ENCODE data around the gene LYPD1.
"Not testable (repeated sequence)": the region's sequence is repeated elsewhere in the genome, so short reads cannot be mapped to it uniquely, and the experiment has no call there.

Gene LYPD1

DNA sequence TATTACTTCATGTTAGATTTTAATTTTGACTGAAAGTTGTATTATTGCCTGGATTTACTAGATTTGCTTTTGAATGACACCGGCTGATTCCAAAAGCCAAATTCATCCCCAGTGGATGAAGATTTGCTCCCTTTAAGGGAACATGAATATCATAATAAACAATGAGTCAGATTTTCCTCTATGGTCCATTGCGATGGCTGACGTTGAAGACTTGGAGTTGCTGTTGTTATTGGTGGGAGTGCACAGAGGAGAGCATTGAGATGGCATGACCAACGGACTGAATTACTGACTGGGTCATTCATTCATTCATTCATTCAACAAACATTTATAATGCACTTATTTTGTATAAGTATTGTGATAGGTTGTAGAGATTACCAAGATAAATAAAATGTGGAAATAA lies 33.4 kb upstream of the LYPD1 start:
- Histone ChIP-seq H4K8ac (ENCODE audit: low read length) (no peak overlapping the region), H3K18ac (ENCODE audit: low read depth in 1 of 2, low read length in 2 of 2) (no peak overlapping the region), H3K9ac (ENCODE audit: low read length) (no peak overlapping the region), H2BK15ac (ENCODE audit: low read depth, poor library complexity, severe bottlenecking) (no peak overlapping the region), H3K79me1 (replicated peaks; ENCODE audit: low read length, poor library complexity, severe bottlenecking) (no peaks in the 10 kb centered on the region), H3K4ac (ENCODE audit: low read depth in 1 of 2, low read length in 2 of 2) (no peak overlapping the region), H3K4me2 (ENCODE audit: low read length, poor library complexity, severe bottlenecking) (no peak overlapping the region), H3K14ac (ENCODE audit: low read length in 2 of 2) (no peak overlapping the region), H3K36me3 (ENCODE audit: control insufficient read depth in 1 of 2, insufficient read depth in 2 of 2, low read depth in 1 of 2, low read length in 2 of 2) (peaks cover 0 to 3% of the 10 kb centered on the region in 2 experiments), H3K23ac (ENCODE audit: low read length in 2 of 2) (no peak overlapping the region), H2BK5ac (ENCODE audit: low read depth, low read length, poor library complexity, severe bottlenecking) (no peak overlapping the region), H2BK120ac (ENCODE audit: low read depth, low read length) (no peak overlapping the region), H2AFZ (ENCODE audit: low read depth, low read length) (no peak overlapping the region), H3K4me1 (ENCODE audit: control insufficient read depth, insufficient read depth, low read depth, low read length) (no peaks in the 10 kb centered on the region), H2AK5ac (ENCODE audit: low read length, severe bottlenecking) (no peak overlapping the region), H3K27me3 (ENCODE audit: control insufficient read depth in 1 of 2, insufficient read depth in 1 of 2, low read length in 2 of 2) (no peaks in the 10 kb centered on the region), H3K27ac (ENCODE audit: low read length, poor library complexity, severe bottlenecking) (no peak overlapping the region), H3K4me3 (ENCODE audit: insufficient read depth in 1 of 2, low read depth in 1 of 2, low read length in 2 of 2) (no peak overlapping the region), H3K9me3 (ENCODE audit: control insufficient read depth, low read length) (no peaks in the 10 kb centered on the region), H4K91ac (ENCODE audit: low read length) (no peak overlapping the region), H2BK12ac (ENCODE audit: low read length in 2 of 2) (no peak overlapping the region)
- WGBS = 100% methylated on average over 2 of the region's 4 CpGs
- DNase-seq = no peak

DNA sequence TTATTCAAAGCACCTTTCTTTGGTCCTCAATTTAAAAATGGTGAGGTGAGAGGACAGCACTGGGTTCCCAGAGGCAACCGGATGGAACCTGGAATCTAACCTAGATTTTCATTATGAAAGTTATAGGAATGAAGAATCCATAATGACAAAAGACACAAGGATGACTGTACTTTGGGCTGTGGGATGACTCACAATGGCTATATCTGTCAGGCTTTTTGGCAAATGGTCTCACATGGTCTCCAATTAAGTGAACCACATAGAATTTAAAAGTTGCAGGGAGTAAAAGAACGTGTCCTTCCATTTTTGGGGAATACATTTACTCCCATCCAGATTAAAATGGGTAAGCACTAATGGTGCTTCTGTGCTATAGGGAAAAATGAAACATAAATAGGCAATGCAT lies 31.8 kb upstream of the LYPD1 start:
- H3K27me3 ChIP-seq (ENCODE audit: control insufficient read depth in 1 of 2, insufficient read depth in 1 of 2, low read length in 2 of 2) = no peaks in the 10 kb centered on the region
- no peak overlapping the region for H3K4me3 ChIP-seq (ENCODE audit: insufficient read depth in 1 of 2, low read depth in 1 of 2, low read length in 2 of 2)

DNA sequence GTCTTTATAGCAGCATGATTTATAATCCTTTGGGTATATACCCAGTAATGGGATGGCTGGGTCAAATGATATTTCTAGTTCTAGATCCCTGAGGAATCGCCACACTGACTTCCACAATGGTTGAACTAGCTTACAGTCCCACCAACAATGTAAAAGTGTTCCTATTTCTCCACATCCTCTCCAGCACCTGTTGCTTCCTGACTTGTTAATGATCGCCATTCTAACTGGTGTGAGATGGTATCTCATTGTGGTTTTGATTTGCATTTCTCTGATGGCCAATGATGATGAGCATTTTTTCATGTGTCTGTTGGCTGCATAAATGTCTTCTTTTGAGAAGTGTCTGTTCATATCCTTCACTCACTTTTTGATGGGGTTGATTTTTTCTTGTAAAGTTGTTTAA lies 29.8 kb upstream of the LYPD1 start:
- not testable (repeated sequence) for H3K4me3 ChIP-seq (ENCODE audit: insufficient read depth in 1 of 2, low read depth in 1 of 2, low read length in 2 of 2); H4K8ac ChIP-seq (ENCODE audit: low read length); H3K4ac ChIP-seq (ENCODE audit: low read depth in 1 of 2, low read length in 2 of 2)

More for the DNA sequence above, 31.8 kb upstream of the LYPD1 start:
- H4K8ac ChIP-seq (ENCODE audit: low read length) = no peak overlapping the region
- no peak overlapping the region for H2BK15ac ChIP-seq (ENCODE audit: low read depth, poor library complexity, severe bottlenecking)
- H3K4ac ChIP-seq (ENCODE audit: low read depth in 1 of 2, low read length in 2 of 2) = no peak overlapping the region
- H3K27ac ChIP-seq (ENCODE audit: low read length, poor library complexity, severe bottlenecking) = no peak overlapping the region
- H3K9me3 ChIP-seq (ENCODE audit: control insufficient read depth, low read length) = no peaks in the 10 kb centered on the region
- no peak overlapping the region for H3K18ac ChIP-seq (ENCODE audit: low read depth in 1 of 2, low read length in 2 of 2)
- no peaks in the 10 kb centered on the region for H3K36me3 ChIP-seq (ENCODE audit: control insufficient read depth in 1 of 2, insufficient read depth in 2 of 2, low read depth in 1 of 2, low read length in 2 of 2)
- H2AFZ ChIP-seq (ENCODE audit: low read depth, low read length) = no peak overlapping the region
- DNase-seq = no peak
- no peaks in the 10 kb centered on the region for H3K79me1 ChIP-seq (replicated peaks; ENCODE audit: low read length, poor library complexity, severe bottlenecking)
- H2BK5ac ChIP-seq (ENCODE audit: low read depth, low read length, poor library complexity, severe bottlenecking) = no peak overlapping the region
- H2BK120ac ChIP-seq (ENCODE audit: low read depth, low read length) = no peak overlapping the region
- WGBS = 94% methylated on average over 2 of the region's 2 CpGs
- no peaks in the 10 kb centered on the region for H3K4me1 ChIP-seq (ENCODE audit: control insufficient read depth, insufficient read depth, low read depth, low read length)
- no peak overlapping the region for H2BK12ac ChIP-seq (ENCODE audit: low read length in 2 of 2)
- H4K91ac ChIP-seq (ENCODE audit: low read length) = no peak overlapping the region
- no peak overlapping the region for H3K9ac ChIP-seq (ENCODE audit: low read length)
- no peak overlapping the region for H2AK5ac ChIP-seq (ENCODE audit: low read length, severe bottlenecking)
- no peak overlapping the region for H3K23ac ChIP-seq (ENCODE audit: low read length in 2 of 2)
- no peak overlapping the region for H3K4me2 ChIP-seq (ENCODE audit: low read length, poor library complexity, severe bottlenecking)
- no peak overlapping the region for H3K14ac ChIP-seq (ENCODE audit: low read length in 2 of 2)

DNA sequence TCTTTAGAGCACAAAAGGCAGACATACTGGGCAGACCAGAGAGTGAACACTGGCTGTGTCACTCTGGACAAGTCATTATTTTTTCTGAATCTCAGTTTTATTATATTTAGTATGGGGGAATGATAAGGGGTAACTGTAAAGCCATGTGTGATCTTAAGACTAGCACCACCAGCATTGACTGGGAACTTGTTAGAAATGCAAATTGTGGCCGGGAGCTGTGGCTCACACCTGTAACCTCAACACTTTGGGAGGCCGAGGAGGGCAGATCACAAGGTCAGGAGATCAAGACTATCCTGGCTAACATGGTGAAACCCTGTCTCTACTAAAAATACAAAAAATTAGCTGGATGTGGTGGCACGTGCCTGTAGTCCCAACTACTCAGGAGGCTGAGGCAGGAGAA lies 28.3 kb upstream of the LYPD1 start:
- H2BK12ac ChIP-seq (ENCODE audit: low read length in 2 of 2); H3K23ac ChIP-seq (ENCODE audit: low read length in 2 of 2); H3K9me3 ChIP-seq (ENCODE audit: control insufficient read depth, low read length); DNase-seq; H2BK15ac ChIP-seq (ENCODE audit: low read depth, poor library complexity, severe bottlenecking); H4K8ac ChIP-seq (ENCODE audit: low read length); H3K79me1 ChIP-seq (replicated peaks; ENCODE audit: low read length, poor library complexity, severe bottlenecking); H3K4me3 ChIP-seq (ENCODE audit: insufficient read depth in 1 of 2, low read depth in 1 of 2, low read length in 2 of 2); H2AK5ac ChIP-seq (ENCODE audit: low read length, severe bottlenecking); H3K27ac ChIP-seq (ENCODE audit: low read length, poor library complexity, severe bottlenecking); H4K91ac ChIP-seq (ENCODE audit: low read length); H3K36me3 ChIP-seq (ENCODE audit: control insufficient read depth in 1 of 2, insufficient read depth in 2 of 2, low read depth in 1 of 2, low read length in 2 of 2); H3K4me1 ChIP-seq (ENCODE audit: control insufficient read depth, insufficient read depth, low read depth, low read length); H3K27me3 ChIP-seq (ENCODE audit: control insufficient read depth in 1 of 2, insufficient read depth in 1 of 2, low read length in 2 of 2); H3K4ac ChIP-seq (ENCODE audit: low read depth in 1 of 2, low read length in 2 of 2); H2BK120ac ChIP-seq (ENCODE audit: low read depth, low read length); H3K14ac ChIP-seq (ENCODE audit: low read length in 2 of 2); H3K18ac ChIP-seq (ENCODE audit: low read depth in 1 of 2, low read length in 2 of 2); H2AFZ ChIP-seq (ENCODE audit: low read depth, low read length); H2BK5ac ChIP-seq (ENCODE audit: low read depth, low read length, poor library complexity, severe bottlenecking); H3K9ac ChIP-seq (ENCODE audit: low read length); H3K4me2 ChIP-seq (ENCODE audit: low read length, poor library complexity, severe bottlenecking): not testable (repeated sequence)
- WGBS = 52% methylated on average over 3 of the region's 3 CpGs

More for the DNA sequence above, 29.8 kb upstream of the LYPD1 start:
- not testable (repeated sequence) for H3K4me2 ChIP-seq (ENCODE audit: low read length, poor library complexity, severe bottlenecking); H3K36me3 ChIP-seq (ENCODE audit: control insufficient read depth in 1 of 2, insufficient read depth in 2 of 2, low read depth in 1 of 2, low read length in 2 of 2); DNase-seq; H3K9ac ChIP-seq (ENCODE audit: low read length); H2BK120ac ChIP-seq (ENCODE audit: low read depth, low read length); H4K91ac ChIP-seq (ENCODE audit: low read length); H3K23ac ChIP-seq (ENCODE audit: low read length in 2 of 2); H2BK15ac ChIP-seq (ENCODE audit: low read depth, poor library complexity, severe bottlenecking); H3K18ac ChIP-seq (ENCODE audit: low read depth in 1 of 2, low read length in 2 of 2); H3K27ac ChIP-seq (ENCODE audit: low read length, poor library complexity, severe bottlenecking); H3K14ac ChIP-seq (ENCODE audit: low read length in 2 of 2); H3K4me1 ChIP-seq (ENCODE audit: control insufficient read depth, insufficient read depth, low read depth, low read length); H2AFZ ChIP-seq (ENCODE audit: low read depth, low read length); H3K79me1 ChIP-seq (replicated peaks; ENCODE audit: low read length, poor library complexity, severe bottlenecking); H2AK5ac ChIP-seq (ENCODE audit: low read length, severe bottlenecking); H3K9me3 ChIP-seq (ENCODE audit: control insufficient read depth, low read length); H2BK5ac ChIP-seq (ENCODE audit: low read depth, low read length, poor library complexity, severe bottlenecking); H3K27me3 ChIP-seq (ENCODE audit: control insufficient read depth in 1 of 2, insufficient read depth in 1 of 2, low read length in 2 of 2); H2BK12ac ChIP-seq (ENCODE audit: low read length in 2 of 2)
- 100% methylated on average over 1 of the region's 2 CpGs for WGBS

Measured in mesenchymal stem cell (in vitro differentiated cells and primary cell).